Stomach (tissue), 4 donors: ENCODE results near the gene TAL1.

Source experiments
- EP300 ChIP-seq: sonication (generic); formaldehyde crosslinking; IDR thresholded peaks from one replicate; pipeline ENCODE4 v1.6.1; 2017; ENCODE audit warnings: antibody characterized with exemption
- POLR2A ChIP-seq, 4 donors: fragments of 450-650 bp; IDR thresholded peaks; one replicate each; pipeline ENCODE4 v1.6.1; 2016; ENCODE audit warnings: antibody characterized with exemption in 4 of 4, control low read depth in 2 of 4, mild to moderate bottlenecking in 1 of 4, moderate library complexity in 1 of 4
- POLR2AphosphoS5 ChIP-seq, 3 donors: sonication (generic); formaldehyde crosslinking; IDR thresholded peaks; one replicate each; pipeline ENCODE4 v1.6.1; 2016; ENCODE audit warnings: antibody characterized with exemption in 3 of 3
- TF ChIP-seq, protein P1 (sequence below), 7 experiments: fragments of 450-650 bp in 4 of 7; fragments of 200-600 bp in 3 of 7; sonication (generic) in 3 of 7; IDR thresholded peaks; one replicate each; pipeline ENCODE4 v1.5.1; 2016 to 2019; ENCODE audit warnings: antibody characterized with exemption in 7 of 7, control low read depth in 2 of 7, mild to moderate bottlenecking in 1 of 7

GRCh38 chr1:47233186-47233585, 1.2 kb upstream of the TAL1 start:
- TF ChIP-seq, protein P1, sequence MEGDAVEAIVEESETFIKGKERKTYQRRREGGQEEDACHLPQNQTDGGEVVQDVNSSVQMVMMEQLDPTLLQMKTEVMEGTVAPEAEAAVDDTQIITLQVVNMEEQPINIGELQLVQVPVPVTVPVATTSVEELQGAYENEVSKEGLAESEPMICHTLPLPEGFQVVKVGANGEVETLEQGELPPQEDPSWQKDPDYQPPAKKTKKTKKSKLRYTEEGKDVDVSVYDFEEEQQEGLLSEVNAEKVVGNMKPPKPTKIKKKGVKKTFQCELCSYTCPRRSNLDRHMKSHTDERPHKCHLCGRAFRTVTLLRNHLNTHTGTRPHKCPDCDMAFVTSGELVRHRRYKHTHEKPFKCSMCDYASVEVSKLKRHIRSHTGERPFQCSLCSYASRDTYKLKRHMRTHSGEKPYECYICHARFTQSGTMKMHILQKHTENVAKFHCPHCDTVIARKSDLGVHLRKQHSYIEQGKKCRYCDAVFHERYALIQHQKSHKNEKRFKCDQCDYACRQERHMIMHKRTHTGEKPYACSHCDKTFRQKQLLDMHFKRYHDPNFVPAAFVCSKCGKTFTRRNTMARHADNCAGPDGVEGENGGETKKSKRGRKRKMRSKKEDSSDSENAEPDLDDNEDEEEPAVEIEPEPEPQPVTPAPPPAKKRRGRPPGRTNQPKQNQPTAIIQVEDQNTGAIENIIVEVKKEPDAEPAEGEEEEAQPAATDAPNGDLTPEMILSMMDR (IDR thresholded peaks at IDR 0.05), result no peak
- TF ChIP-seq POLR2A (IDR thresholded peaks at IDR 0.05) (no peak), POLR2AphosphoS5 (IDR thresholded peaks at IDR 0.05) (no peak), EP300 (no peak)
